Astrocyte (in vitro differentiated cells and primary cell): ENCODE results near the gene AHR.

Experiments
- CTCF ChIP-seq: IDR thresholded peaks from 2 replicates; pipeline ENCODE4 v1.5.1; 2011; ENCODE audit warnings: low read depth, mild to moderate bottlenecking, inconsistent platforms, low read length, moderate library complexity; ENCODE audit not compliant: insufficient read depth
- EZH2 ChIP-seq: IDR thresholded peaks from 2 replicates; pipeline ENCODE4 v1.6.1; 2012; ENCODE audit warnings: mild to moderate bottlenecking, low read length, inconsistent platforms; ENCODE audit not compliant: insufficient read depth

DNA sequence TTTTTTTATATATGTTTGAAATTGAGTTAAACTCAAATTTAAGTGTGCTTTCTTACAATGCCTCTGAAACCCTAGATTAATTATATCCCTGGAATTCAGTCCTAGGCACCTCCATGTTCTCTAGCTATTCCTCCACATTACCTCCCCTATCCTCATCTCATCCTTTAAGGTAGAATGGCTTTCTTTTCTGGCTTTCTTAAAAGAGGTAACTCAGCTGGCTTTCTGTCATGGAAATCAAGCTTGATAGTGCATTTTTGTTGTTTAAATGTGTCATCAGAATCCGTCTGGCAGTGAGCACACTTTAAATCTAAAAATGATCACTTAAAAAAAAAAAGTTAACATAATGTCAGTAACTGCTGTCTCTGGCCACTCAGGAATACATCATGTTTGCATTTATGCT lies 42.2 kb downstream of the AHR start:
- TF ChIP-seq CTCF (no peak), EZH2 (no peak)
